Tibial artery (tissue), 4 donors: ENCODE data around the gene PRR7.
A peak's percentile ranks its signal among the peaks of the same experiment; 100 is the strongest.

Experiments
- DNase-seq, 2 donors: peaks; one replicate each; pipeline ENCODE4 v3.0.0-alpha.2; 2019
- H3K27ac ChIP-seq, 2 donors: fragments of 200-600 bp; sonication (generic) in 1 of 2; 1 replicate in 1 of 2; 2 replicates in 1 of 2; pipeline ENCODE4 v1.5.1; 2018 to 2019; ENCODE audit warnings: mild to moderate bottlenecking in 1 of 2
- H3K27me3 ChIP-seq, 2 donors: fragments of 200-600 bp; sonication (generic) in 1 of 2; one replicate each; pipeline versions ENCODE4 v1.5.1 to v1.6.0; 2016 to 2019
- H3K36me3 ChIP-seq, 3 donors: fragments of 200-600 bp; sonication (generic) in 2 of 3; one replicate each; pipeline ENCODE4 v1.5.1; 2016 to 2019; ENCODE audit warnings: mild to moderate bottlenecking in 2 of 3
- H3K4me1 ChIP-seq, 4 donors: fragments of 200-600 bp; sonication (generic) in 2 of 4; 1 replicate in 3 of 4; 2 replicates in 1 of 4; pipeline ENCODE4 v1.5.1; 2016 to 2019
- H3K4me3 ChIP-seq, 2 donors: fragments of 200-600 bp; sonication (generic) in 1 of 2; 1 replicate in 1 of 2; 2 replicates in 1 of 2; pipeline ENCODE4 v1.5.1; 2018 to 2019; ENCODE audit warnings: mild to moderate bottlenecking in 2 of 2
- H3K9me3 ChIP-seq, 3 donors: fragments of 200-600 bp; sonication (generic) in 1 of 3; one replicate each; pipeline ENCODE4 v1.5.1; 2016 to 2019
- CTCF ChIP-seq, 2 experiments: fragments of 200-600 bp in 1 of 2; fragments of 450-650 bp in 1 of 2; IDR thresholded peaks; one replicate each; pipeline ENCODE4 v1.5.1; 2017 to 2019; ENCODE audit warnings: antibody characterized with exemption in 2 of 2, mild to moderate bottlenecking in 1 of 2, moderate library complexity in 1 of 2
- intact Hi-C: fragments of 100-400 bp; cut with DNase I; formaldehyde crosslinking; loops from one replicate; pipeline ENCODE4 v1.15.0; 2023; ENCODE audit warnings: low total_unique reads

Gene PRR7

DNA sequence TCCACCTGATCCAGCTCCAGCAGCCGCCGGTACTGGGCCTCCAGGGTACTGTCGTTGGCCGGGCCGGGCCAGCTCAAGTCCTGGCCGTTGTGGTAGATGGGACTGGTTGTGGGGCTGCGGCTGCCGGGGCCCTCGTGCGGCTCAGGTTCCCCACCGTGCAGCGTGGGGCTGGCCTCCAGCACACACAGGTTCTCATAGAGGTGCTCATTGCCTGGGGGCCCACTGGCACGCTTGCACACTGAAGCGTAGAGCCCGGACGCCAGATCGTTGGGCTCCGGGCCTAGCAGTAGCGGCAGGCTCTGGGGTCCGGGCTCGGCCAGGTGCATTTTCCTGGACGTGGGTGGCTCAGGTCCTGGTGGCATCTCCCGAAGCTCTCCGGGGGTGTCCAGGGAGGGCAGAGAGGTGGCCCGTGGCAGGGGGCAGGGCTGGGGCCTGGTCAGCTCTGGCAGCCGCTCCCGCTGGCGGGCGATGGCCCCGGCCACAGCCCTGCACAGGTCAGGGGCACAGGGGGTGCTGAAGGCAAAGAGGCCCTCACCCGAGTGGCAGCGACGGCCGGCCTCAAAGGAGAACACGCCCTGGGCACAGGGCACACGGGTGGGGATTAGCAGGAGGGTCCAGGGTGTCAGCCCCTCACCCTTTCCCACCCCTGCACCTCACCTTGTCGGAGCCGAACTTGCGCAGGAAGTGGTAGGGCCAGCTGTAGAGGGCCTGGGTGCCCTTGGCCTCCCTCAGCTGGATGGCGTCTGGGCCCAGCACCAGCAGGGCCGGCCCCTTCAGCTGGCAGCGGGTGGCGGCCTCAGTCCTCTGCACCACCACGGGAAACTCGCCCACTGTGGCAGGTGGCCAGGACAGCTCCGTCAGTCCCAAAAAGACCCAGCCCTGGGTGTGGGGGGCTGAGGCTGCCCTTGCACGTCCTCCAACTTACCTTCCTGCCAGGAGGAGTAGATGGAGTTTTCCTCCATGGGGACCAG, 57.8 kb downstream of the PRR7 start:
- intact Hi-C loops = loop anchor here (5.0 kb wide), 1 partner anchor 112 kb away; no protein-coding TSS in a partner anchor
- Histone ChIP-seq H3K36me3 (peaks cover 0 to 7% (median 0%) of the 10 kb centered on the region in 3 donors), H3K9me3 (no peaks in the 10 kb centered on the region), H3K4me3 (no peak overlapping the region), H3K27ac (no peak overlapping the region), H3K4me1 (peaks cover 0 to 6% (median 3%) of the 10 kb centered on the region in 4 donors), H3K27me3 (no peaks in the 10 kb centered on the region)
- TF ChIP-seq CTCF (IDR thresholded peaks at IDR 0.05) = no peak
- DNase-seq = peak in 1 of 2 donors; percentile 64

GRCh38 chr5:177505075-177505474, 58.5 kb downstream of the PRR7 start:
- no peak for TF ChIP-seq CTCF (IDR thresholded peaks at IDR 0.05)
- Histone ChIP-seq H3K9me3 (no peaks in the 10 kb centered on the region), H3K27me3 (no peaks in the 10 kb centered on the region), H3K27ac (no peak overlapping the region), H3K4me1 (peaks cover 0 to 6% (median 3%) of the 10 kb centered on the region in 4 donors), H3K4me3 (no peak overlapping the region), H3K36me3 (peaks cover 0 to 11% (median 0%) of the 10 kb centered on the region in 3 donors)
- no peak for DNase-seq
- intact Hi-C loops = no loop called here
